Dermis microvascular lymphatic vessel endothelial cell (primary cell): ENCODE measurements around the gene DONSON. TPM values are rescaled to one million over a fixed set of nuclear protein-coding genes. Genes with fewer than 3 reads are reported as not detected.
A peak's percentile ranks its signal among the peaks of the same experiment; 100 is the strongest.
"Not testable (repeated sequence)": the region's sequence is repeated elsewhere in the genome, so short reads cannot be mapped to it uniquely, and the experiment has no call there.

Experiments used
- DNase-seq, 2 donors: peaks; one replicate each; pipeline versions ENCODE4 v3.0.0 to v3.0.0-alpha.2; 2010; ENCODE audit warnings: low read depth in 2 of 2
- total RNA-seq: library from RNA; depleted of rRNA; stranded (reverse); fragments of >200 nt; gene quantifications from 2 replicates; pipeline ENCODE4 v1.2.1, GENCODE V29; 2014

Gene DONSON, protein sequence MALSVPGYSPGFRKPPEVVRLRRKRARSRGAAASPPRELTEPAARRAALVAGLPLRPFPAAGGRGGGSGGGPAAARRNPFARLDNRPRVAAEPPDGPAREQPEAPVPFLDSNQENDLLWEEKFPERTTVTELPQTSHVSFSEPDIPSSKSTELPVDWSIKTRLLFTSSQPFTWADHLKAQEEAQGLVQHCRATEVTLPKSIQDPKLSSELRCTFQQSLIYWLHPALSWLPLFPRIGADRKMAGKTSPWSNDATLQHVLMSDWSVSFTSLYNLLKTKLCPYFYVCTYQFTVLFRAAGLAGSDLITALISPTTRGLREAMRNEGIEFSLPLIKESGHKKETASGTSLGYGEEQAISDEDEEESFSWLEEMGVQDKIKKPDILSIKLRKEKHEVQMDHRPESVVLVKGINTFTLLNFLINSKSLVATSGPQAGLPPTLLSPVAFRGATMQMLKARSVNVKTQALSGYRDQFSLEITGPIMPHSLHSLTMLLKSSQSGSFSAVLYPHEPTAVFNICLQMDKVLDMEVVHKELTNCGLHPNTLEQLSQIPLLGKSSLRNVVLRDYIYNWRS
- total RNA-seq: 8.7 and 11.4 TPM in 2 replicates

GRCh38 chr21:33588485-33589335 is at the start of gene DONSON:
DONSON (minus strand) TSS chr21:33588684; CDS start chr21:33588641, 43 bp downstream.
- DNase-seq: peak; percentile 71 to 86

DNA sequence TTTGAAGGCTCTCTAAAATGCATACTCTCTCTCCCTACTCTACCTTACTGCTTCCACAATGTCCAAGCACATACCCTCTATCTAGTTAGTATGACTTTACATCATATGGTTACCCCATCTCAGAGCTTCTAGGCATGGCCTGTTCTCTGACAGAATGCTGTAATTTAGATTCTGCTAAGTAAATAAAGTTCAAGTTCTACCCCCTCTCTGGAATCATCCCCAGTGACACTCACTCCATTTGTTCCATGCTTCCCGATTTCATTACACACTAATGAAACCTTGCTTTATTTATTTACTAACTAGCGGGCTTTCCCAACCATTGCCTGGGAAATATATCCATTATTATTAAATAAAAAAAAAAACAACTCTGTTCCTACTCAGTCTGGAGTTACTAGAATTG is 45.8 kb upstream of the DONSON start:
- no peak for DNase-seq

DNA sequence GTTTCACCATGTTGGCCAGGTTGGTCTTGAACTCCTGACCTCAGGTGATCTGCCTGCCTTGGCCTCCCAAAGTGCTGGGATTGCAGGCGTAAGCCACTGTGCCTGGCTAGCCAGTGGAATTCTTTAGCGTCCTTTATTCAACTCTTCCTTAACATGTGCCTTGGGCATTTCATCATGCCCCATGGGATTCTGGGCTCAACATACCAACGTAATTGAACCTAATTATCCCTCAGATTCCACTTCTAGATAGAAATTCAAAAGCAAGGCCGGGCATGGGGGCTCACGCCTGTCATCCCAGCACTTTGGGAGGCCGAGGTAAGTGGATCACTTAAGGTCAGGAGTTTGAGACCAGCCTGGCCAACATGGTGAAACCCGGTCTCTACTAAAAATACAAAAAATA is 37.7 kb upstream of the DONSON start:
- not testable (repeated sequence) for DNase-seq

GRCh38 chr21:33622253-33622652 is 33.8 kb upstream of the DONSON start:
- no peak for DNase-seq

DNA sequence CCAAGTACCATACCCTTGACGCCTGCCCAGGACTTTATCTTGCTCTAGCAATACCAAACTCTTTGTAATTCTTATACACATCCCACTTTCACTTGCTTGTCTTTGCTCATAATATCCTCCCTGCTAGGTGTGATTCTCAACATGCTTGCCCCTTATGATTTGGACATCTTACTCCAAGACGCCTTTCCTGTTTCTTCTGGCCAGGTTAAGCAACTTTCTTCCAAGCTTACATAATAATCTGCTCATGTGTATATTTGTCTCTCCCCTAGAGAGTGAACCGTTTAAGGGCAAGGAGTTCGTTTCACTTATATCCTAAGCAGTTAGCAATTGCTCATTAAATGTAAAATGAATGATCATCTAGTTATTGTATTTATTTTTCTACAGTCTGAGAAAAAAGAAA is 31.2 kb upstream of the DONSON start:
- DNase-seq: no peak

GRCh38 chr21:33618407-33618806 is 29.9 kb upstream of the DONSON start:
- no peak for DNase-seq

- DNase-seq: not testable (repeated sequence)
Measured at GRCh38 chr21:33617565-33617964, 29.1 kb upstream of the DONSON start.

DNA sequence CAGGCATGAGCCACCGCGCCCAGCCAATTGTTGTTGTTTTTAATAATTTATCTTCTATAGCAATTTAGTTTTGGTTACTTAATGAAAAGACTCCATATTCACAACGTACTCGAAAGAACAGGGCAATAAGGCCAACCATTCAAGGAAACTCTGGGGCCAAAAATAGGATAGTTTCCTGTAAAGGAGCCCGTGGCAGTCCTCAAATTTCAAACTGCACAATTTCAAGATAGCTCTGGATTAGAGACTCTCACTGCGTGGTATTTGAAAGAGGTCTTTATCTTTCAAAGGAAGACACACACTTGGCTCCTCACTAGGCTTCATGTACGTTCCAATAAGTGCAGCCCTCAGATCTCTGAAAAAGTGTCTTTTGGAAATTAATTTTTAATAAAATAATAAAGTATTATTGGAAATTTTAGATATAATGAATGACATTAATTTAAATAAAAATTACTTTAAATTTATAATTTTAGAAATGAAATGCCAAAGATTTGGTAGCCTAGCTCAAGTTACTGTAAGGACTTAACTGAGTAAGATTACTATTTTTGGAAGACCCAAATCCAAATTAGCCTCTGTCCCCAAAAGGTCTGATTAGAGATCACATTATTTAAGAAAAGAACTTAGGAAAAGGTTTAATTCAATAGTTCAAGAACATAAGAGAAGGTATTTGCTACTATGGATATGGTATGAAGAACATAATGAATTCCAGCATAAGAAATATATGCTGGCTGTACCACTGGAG is 22.7 kb upstream of the DONSON start:
- DNase-seq: no peak

DNA sequence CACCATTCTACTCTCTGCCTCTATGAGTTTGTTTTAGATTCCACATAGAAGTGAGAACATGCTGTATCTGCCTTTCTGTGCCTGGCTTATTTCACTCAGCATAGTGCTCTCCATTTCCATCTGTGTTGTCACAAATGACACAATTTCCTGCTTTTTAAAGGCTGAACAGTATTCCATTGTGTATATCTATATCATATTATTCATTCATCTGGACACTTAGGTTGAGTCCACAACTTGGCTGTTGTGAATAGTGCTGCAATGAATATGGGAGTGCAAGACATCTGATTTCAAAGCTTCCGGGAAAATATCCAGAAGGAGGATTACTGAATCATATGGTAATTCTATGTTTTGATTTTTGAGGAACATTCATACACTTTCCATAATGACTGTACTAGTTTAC is 20.1 kb upstream of the DONSON start:
- DNase-seq: peak; percentile 41 to 75

- no peak for DNase-seq
Measured at GRCh38 chr21:33598051-33598450, 9.6 kb upstream of the DONSON start.

DNA sequence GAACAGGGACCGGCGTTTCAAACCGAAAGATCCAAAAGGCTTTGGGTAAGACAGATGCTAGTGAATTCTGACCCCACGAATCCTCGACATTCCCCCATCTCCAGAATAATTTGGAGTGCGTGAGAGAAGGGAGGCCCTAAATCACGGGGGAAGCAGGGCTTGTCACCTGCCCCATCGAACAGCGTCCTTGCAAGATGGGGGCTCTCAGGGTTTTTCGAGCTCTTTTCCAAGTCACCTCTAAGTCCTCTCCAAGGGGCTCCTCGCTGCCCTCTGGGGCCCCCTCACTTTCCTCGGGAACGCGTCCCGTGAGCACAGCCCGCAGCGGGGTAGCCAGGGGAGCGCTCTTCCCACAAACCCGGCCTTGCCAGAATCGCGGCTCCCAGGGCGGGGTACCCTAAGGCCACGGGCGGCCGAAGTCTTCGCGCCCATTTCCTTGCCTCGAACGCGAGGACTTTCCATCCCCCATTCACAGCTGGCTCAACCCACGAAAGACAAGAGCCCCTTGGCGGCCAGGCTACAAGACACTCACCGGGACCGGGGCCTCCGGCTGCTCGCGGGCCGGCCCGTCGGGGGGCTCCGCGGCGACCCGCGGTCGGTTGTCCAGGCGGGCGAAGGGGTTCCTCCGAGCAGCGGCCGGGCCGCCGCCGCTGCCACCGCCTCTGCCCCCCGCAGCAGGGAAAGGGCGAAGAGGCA is 546 bp downstream of the DONSON start:
- DNase-seq: peak in 1 of 2 donors; percentile 39

DNA sequence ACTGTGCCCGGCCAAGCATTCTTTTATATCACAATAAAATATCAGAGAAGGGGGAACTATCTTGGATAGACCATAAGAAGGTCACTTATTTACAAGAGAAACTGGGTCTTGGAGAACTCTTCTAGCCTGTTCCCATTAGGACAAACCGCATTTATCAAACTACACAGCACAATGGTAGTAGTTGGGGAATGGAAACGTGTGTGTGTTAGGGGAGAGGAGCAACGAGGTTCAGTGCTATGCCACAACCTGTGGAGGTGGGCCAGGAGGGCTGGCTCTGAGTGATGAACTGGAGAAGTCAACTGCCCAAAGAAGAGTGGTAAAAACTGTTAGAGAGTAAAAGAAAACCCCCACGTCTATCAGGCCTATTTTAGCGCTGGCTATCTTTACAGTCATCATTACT is 1.6 kb downstream of the DONSON start:
- no peak for DNase-seq

DNA sequence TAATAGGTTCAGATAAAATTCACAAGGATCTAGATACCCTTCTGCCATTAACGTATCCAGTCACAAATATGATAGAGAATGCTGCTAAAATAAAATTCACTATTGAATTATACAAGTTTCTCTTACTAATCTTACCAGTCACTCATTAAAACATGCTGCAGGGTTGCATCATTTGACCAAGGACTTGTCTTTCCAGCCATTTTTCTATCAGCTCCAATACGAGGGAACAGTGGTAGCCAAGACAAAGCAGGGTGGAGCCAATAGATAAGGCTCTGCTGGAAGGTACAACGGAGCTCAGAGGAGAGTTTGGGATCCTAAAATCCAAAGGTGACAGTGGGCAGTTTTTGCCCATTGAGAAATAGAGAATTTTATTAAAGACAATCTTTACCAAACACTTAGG is 4.0 kb downstream of the DONSON start:
- no peak for DNase-seq

- DNase-seq: peak in 1 of 2 donors; percentile 29
Measured at GRCh38 chr21:33578959-33579542, 9.4 kb downstream of the DONSON start.

- no peak for DNase-seq
Measured at GRCh38 chr21:33578214-33578613, 10.3 kb downstream of the DONSON start.

DNA sequence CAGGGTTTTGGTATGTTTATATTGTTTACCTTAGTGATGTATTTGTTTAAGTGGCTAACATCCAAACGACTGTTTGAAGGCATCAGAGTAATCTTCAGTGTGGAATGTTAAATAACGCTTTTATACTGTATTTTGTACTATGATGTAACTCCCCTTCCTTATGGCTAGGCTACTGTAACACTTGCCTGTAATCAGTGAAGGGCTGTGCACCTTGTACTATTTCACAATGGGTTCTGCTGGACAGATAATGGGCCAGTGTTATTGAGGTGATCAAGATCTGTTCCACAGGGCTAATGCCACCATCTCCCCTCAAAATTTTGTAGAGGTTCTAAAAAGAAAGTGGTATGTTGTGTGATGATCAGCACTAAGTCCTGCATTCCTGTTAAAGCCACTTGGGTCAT is 11.7 kb downstream of the DONSON start:
- DNase-seq: not testable (repeated sequence)

GRCh38 chr21:33572350-33572749 is 16.1 kb downstream of the DONSON start:
- peak in 1 of 2 donors; percentile 50 for DNase-seq

DNA sequence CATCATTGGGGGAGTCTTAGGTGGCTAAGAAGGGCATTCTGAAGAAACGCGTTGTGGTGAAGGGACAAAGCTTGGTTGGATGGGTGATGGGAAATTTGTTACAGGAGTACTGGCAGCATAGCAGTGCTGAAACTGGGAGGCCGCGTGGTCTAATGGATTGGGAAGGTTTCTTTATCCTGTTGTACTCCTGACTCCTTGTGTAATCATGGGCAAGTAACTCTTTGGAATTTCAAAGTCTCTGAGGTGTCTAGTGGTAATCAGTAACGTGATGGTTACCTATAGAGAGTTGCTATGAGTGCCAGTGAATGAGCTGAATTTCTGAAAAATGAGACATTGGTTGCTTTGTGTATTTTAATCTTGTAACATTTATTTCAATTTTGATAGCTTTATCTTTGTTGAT is 18.5 kb downstream of the DONSON start:
- DNase-seq: no peak

DNA sequence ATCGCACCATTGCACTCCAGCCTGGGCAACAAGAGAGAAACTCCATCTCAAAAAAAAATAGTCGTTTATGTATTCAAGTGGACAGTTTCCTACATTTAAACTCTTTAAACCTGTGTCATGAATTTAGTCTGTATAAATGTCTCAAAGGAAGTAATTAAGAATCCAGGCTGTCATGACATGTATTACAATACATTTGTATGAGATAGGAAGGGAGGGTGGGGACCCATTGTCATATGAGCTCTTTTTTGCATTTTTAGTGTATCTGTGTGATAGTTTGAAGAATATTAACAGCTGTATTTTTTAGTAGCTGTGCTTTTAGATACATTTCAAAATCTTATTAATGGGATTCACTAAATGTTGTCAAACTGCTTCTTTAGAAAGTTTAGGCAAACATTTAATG is 20.0 kb downstream of the DONSON start:
- no peak for DNase-seq

DNA sequence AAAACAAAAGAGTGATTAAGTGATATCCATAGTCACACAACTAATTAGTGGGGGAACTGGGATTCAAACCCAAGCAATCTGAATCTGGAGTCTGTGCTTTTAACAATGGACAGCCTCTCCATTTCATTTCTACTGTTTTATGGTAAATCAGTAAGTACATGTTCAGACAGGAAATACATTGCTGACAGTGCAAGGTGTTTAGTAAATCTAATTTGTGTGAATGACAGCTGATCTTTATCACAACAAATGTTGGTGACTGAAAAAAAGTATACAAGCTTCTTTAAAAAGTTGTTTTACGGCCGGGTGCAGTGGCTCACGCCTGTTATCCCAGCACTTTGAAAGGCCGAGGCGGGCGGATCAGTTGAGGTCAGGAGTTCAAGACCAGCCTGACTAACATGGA is 20.6 kb downstream of the DONSON start:
- no peak for DNase-seq

GRCh38 chr21:33566514-33566913 is 22.0 kb downstream of the DONSON start:
- no peak for DNase-seq
